BJ (cell line): ENCODE results near the gene CLINT1. TPM values are rescaled to one million over a fixed set of nuclear protein-coding genes. Genes with fewer than 3 reads are reported as not detected.

ENCODE experiments used
- CTCF ChIA-PET: fragments of 350-600 bp; formaldehyde crosslinking; extraction: SDS; loops from one replicate; lab custom pipeline; 2021; ENCODE audit warnings: antibody characterized with exemption, inconsistent platforms; lab: Yijun Ruan, JAX
- POLR2A ChIA-PET: fragments of 300-600 bp; sonication (Branson Sonifier 250); formaldehyde crosslinking; extraction: SDS; loops from one replicate; lab custom pipeline; 2021; ENCODE audit warnings: antibody characterized with exemption; lab: Charles Lee
- DNase-seq: peaks from one replicate; pipeline ENCODE4 v3.0.0-alpha.2; 2011; ENCODE audit warnings: low read depth
- H3K27me3 ChIP-seq: 2 replicates; pipeline ENCODE4 v1.6.0; 2011; ENCODE audit warnings: low read length; ENCODE audit not compliant: control insufficient read depth, insufficient read depth
- H3K36me3 ChIP-seq: 2 replicates; pipeline ENCODE4 v1.5.1; 2011; ENCODE audit warnings: low read length; ENCODE audit not compliant: control insufficient read depth, insufficient read depth
- H3K4me3 ChIP-seq: 2 replicates; pipeline ENCODE4 v1.5.1; 2011; ENCODE audit warnings: low read depth, mild to moderate bottlenecking, control low read depth, low read length
- polyA plus RNA-seq: library from polyadenylated mRNA; depleted of rRNA; stranded (reverse); fragments of >200 nt; gene quantifications from 2 replicates; pipeline ENCODE4 v1.2.3, GENCODE V29; 2011
- TF ChIP-seq, protein P1 (sequence below): IDR thresholded peaks from 2 replicates; pipeline ENCODE4 v1.5.1; 2011; ENCODE audit warnings: low read depth, mild to moderate bottlenecking, control low read depth, inconsistent platforms, low read length, moderate library complexity; ENCODE audit not compliant: insufficient read depth

The CLINT1 gene
- polyA plus RNA-seq, 1 experiment = 164 TPM

DNA sequence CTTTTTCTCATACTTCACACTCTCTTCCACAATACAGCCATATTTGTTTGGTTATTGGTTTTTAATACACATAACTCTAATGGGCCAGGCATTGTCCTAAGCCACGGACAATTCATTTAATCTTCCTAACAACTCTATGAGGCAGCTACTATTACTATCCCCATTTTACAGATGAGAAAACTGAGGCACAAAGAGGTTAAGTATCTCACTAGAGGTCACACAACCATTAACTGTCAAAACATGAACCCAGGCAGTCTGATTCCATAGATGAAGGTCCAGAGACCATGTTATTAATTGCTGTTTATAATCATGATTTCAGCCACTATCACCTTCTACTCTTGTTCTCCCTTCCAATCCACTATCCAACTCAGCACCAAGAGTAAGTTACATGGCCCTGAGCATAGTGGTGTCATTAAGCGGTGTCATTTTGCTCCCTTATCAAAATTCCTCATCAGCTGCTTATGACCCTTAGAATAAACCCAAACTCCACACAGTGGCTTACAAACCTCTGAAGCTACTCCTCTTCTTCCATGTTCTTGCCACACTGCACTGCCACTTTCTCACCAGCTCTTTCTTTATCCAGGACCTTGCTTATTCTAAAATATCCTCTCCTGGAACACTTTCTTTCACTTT is 22.7 kb downstream of the CLINT1 start:
- DNase-seq = no peak
- ChIA-PET POLR2A (interaction anchor here (0.6 kb wide), 1 partner anchor 1275 kb away, joined by 3 read pairs; no protein-coding TSS in a partner anchor), CTCF (interaction anchor here (0.6 to 1.1 kb wide), 2 partner anchors 8 to 18 kb away, joined by 3 read pairs; no protein-coding TSS in a partner anchor)
- Histone ChIP-seq H3K27me3 (no peaks in the 10 kb centered on the region), H3K36me3 (peaks cover 2% of the 10 kb centered on the region; the same call in 1 of the 2 replicates), H3K4me3 (no peak overlapping the region)
- TF ChIP-seq, protein P1, sequence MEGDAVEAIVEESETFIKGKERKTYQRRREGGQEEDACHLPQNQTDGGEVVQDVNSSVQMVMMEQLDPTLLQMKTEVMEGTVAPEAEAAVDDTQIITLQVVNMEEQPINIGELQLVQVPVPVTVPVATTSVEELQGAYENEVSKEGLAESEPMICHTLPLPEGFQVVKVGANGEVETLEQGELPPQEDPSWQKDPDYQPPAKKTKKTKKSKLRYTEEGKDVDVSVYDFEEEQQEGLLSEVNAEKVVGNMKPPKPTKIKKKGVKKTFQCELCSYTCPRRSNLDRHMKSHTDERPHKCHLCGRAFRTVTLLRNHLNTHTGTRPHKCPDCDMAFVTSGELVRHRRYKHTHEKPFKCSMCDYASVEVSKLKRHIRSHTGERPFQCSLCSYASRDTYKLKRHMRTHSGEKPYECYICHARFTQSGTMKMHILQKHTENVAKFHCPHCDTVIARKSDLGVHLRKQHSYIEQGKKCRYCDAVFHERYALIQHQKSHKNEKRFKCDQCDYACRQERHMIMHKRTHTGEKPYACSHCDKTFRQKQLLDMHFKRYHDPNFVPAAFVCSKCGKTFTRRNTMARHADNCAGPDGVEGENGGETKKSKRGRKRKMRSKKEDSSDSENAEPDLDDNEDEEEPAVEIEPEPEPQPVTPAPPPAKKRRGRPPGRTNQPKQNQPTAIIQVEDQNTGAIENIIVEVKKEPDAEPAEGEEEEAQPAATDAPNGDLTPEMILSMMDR = no peak

GRCh38 chr5:157835041-157835440 is 23.9 kb downstream of the CLINT1 start:
- DNase-seq = no peak
- ChIA-PET POLR2A (no interaction called here), CTCF (interaction anchor here (0.8 kb wide), 1 partner anchor 11 kb away, joined by 3 read pairs; no protein-coding TSS in a partner anchor)
- H3K4me3 ChIP-seq = no peak overlapping the region
- peaks cover 2% of the 10 kb centered on the region; the same call in 1 of the 2 replicates for H3K36me3 ChIP-seq
- H3K27me3 ChIP-seq = no peaks in the 10 kb centered on the region
- TF ChIP-seq, protein P1 = no peak

GRCh38 chr5:157828944-157829639 is 29.9 kb downstream of the CLINT1 start:
- DNase-seq = no peak
- POLR2A ChIA-PET = no interaction called here
- TF ChIP-seq, protein P1 = peak; percentile 38
- CTCF ChIA-PET = interaction anchor here (0.6 to 1.2 kb wide), 5 partner anchors 11 to 98 kb away, joined by 3 to 4 read pairs (median 3); no protein-coding TSS in a partner anchor
- Histone ChIP-seq H3K4me3 (no peak overlapping the region), H3K27me3 (no peaks in the 10 kb centered on the region), H3K36me3 (no peaks in the 10 kb centered on the region)

DNA sequence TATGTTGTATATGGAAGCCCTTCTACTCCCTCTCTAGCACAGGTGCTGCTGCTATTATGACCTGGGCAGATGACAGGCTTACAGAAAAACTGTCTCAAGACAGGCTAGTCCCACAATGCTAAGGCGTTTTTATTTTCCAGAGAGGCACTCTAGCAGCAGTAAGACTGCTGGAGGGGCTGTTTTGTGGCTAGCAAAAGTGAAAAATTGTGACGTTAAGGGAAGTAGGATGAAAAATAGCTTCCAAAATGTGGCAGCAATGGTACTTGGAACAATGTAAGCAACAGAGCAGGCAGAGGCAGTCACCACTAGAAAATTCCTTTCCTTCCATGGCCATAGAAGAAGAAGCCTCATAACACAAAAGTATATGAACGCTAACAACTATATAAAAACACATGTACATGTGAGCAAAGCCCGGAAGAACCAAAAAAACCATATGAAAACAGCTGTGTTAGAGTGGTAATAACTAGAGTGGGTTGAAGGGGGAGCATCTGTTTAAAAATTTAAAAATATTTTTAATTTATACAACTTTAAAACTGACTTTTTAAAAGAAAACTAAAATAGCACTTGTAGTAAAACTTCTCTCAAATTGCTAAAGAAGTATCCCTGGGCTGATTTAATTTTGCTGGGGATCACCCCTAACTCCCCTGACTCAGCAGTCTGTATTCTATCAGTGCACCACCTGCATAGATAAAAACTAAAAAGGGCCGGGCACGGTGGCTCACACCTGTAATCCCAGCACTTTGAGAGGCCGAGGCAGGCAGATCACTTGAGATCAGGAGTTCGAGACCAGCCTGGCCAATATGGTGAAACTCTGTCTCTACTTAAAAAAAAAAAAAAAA is 30.6 kb downstream of the CLINT1 start:
- ChIA-PET POLR2A (no interaction called here), CTCF (interaction anchor here (0.6 to 1.2 kb wide), 7 partner anchors 8 to 99 kb away, joined by 3 to 4 read pairs (median 3); no protein-coding TSS in a partner anchor)
- Histone ChIP-seq H3K36me3 (no peaks in the 10 kb centered on the region), H3K4me3 (no peak overlapping the region), H3K27me3 (no peaks in the 10 kb centered on the region)
- TF ChIP-seq, protein P1 = no peak
- no peak for DNase-seq
